Lower leg skin (tissue), 3 donors: ENCODE measurements around the gene KAZN.

Source experiments
- POLR2A ChIP-seq, 2 donors: fragments of 450-650 bp; IDR thresholded peaks; one replicate each; pipeline ENCODE4 v1.6.1; 2016 to 2017; ENCODE audit warnings: antibody characterized with exemption in 2 of 2, mild to moderate bottlenecking in 1 of 2, moderate library complexity in 1 of 2
- TF ChIP-seq, protein P1 (sequence below), 3 donors: fragments of 450-650 bp; IDR thresholded peaks; one replicate each; pipeline ENCODE4 v1.5.1; 2016; ENCODE audit warnings: antibody characterized with exemption in 3 of 3, mild to moderate bottlenecking in 3 of 3, moderate library complexity in 2 of 3

GRCh38 chr1:15057834-15058233 is 459.3 kb downstream of the KAZN start:
- TF ChIP-seq, protein P1, sequence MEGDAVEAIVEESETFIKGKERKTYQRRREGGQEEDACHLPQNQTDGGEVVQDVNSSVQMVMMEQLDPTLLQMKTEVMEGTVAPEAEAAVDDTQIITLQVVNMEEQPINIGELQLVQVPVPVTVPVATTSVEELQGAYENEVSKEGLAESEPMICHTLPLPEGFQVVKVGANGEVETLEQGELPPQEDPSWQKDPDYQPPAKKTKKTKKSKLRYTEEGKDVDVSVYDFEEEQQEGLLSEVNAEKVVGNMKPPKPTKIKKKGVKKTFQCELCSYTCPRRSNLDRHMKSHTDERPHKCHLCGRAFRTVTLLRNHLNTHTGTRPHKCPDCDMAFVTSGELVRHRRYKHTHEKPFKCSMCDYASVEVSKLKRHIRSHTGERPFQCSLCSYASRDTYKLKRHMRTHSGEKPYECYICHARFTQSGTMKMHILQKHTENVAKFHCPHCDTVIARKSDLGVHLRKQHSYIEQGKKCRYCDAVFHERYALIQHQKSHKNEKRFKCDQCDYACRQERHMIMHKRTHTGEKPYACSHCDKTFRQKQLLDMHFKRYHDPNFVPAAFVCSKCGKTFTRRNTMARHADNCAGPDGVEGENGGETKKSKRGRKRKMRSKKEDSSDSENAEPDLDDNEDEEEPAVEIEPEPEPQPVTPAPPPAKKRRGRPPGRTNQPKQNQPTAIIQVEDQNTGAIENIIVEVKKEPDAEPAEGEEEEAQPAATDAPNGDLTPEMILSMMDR (IDR thresholded peaks at IDR 0.05): no peak
- no peak for TF ChIP-seq POLR2A (IDR thresholded peaks at IDR 0.05)
